Fibroblast of lung (primary cell): ENCODE data around the gene PPP4R2.

ENCODE experiments used
- EZH2 ChIP-seq: IDR thresholded peaks from 2 replicates; pipeline ENCODE4 v1.5.1; 2012; ENCODE audit warnings: low read length, control low read depth, mild to moderate bottlenecking; ENCODE audit errors: missing control alignments
- TF ChIP-seq, protein P1 (sequence below), 2 donors: IDR thresholded peaks in 1 of 2; conservative IDR thresholded peaks in 1 of 2; 1 replicate in 1 of 2; 2 replicates in 1 of 2; pipeline ENCODE4 v1.5.1; 2011 to 2012; ENCODE audit warnings: low read length in 2 of 2, control low read depth in 1 of 2, inconsistent platforms in 1 of 2, low read depth in 1 of 2, mild to moderate bottlenecking in 1 of 2

GRCh38 chr3:73115806-73116205 lies 119.2 kb downstream of the PPP4R2 start:
- TF ChIP-seq, protein P1, sequence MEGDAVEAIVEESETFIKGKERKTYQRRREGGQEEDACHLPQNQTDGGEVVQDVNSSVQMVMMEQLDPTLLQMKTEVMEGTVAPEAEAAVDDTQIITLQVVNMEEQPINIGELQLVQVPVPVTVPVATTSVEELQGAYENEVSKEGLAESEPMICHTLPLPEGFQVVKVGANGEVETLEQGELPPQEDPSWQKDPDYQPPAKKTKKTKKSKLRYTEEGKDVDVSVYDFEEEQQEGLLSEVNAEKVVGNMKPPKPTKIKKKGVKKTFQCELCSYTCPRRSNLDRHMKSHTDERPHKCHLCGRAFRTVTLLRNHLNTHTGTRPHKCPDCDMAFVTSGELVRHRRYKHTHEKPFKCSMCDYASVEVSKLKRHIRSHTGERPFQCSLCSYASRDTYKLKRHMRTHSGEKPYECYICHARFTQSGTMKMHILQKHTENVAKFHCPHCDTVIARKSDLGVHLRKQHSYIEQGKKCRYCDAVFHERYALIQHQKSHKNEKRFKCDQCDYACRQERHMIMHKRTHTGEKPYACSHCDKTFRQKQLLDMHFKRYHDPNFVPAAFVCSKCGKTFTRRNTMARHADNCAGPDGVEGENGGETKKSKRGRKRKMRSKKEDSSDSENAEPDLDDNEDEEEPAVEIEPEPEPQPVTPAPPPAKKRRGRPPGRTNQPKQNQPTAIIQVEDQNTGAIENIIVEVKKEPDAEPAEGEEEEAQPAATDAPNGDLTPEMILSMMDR (conservative IDR thresholded peaks at IDR 0.05 in 1 of 2, IDR thresholded peaks at IDR 0.05 in 1 of 2; ENCODE audit: low read depth in 1 of 2, low read length in 2 of 2), result no peak
- no peak for TF ChIP-seq EZH2
